ENCODE results near the gene RAB38.

RAB38 gene

GRCh38 chr11:88117281-88117858 lies 57.9 kb downstream of the RAB38 start:
- H3K23ac ChIP-seq (ENCODE audit: low read length) = no peak overlapping the region
- no peak overlapping the region for H3K4ac ChIP-seq (ENCODE audit: low read depth, low read length)
- H3K4me3 ChIP-seq (ENCODE audit: low read depth, low read length) = no peak overlapping the region
- H4K12ac ChIP-seq (ENCODE audit: low read depth, low read length) = no peak overlapping the region
- no peaks in the 10 kb centered on the region for H3K79me1 ChIP-seq (ENCODE audit: low read length)
- H2BK12ac ChIP-seq (ENCODE audit: low read length) = no peak overlapping the region
- H3K9ac ChIP-seq (ENCODE audit: low read length) = no peak overlapping the region
- no peaks in the 10 kb centered on the region for H3K4me1 ChIP-seq (ENCODE audit: control insufficient read depth in 1 of 2, insufficient read depth in 2 of 2, low read length in 2 of 2)
- H3K27me3 ChIP-seq (ENCODE audit: insufficient read depth, low read length) = no peaks in the 10 kb centered on the region
- no peak overlapping the region for H3K18ac ChIP-seq (ENCODE audit: low read length)
- DNase-seq = no peak
- no peaks in the 10 kb centered on the region for H3K79me2 ChIP-seq (ENCODE audit: control insufficient read depth, insufficient read depth, low read length, poor library complexity)
- no peak overlapping the region for H4K8ac ChIP-seq (ENCODE audit: low read depth, low read length)
- no peak overlapping the region for H2BK120ac ChIP-seq (ENCODE audit: insufficient read depth, low read length, poor library complexity)
- no peaks in the 10 kb centered on the region for H3K9me3 ChIP-seq (ENCODE audit: insufficient read depth, low read depth, low read length)
- H2AK5ac ChIP-seq (ENCODE audit: low read length) = no peak overlapping the region
- no peak overlapping the region for H3K14ac ChIP-seq (ENCODE audit: low read length)
- H4K91ac ChIP-seq (ENCODE audit: low read depth, low read length) = no peak overlapping the region
- H2AFZ ChIP-seq (ENCODE audit: insufficient read depth, low read length, poor library complexity) = no peak overlapping the region
- H3K36me3 ChIP-seq (ENCODE audit: control insufficient read depth in 1 of 2, insufficient read depth in 2 of 2, low read length in 2 of 2) = no peaks in the 10 kb centered on the region
- H2BK5ac ChIP-seq (ENCODE audit: low read depth, low read length, poor library complexity) = no peak overlapping the region
- WGBS (ENCODE audit: extremely low coverage, insufficient coverage, insufficient read length) = no CpG with 5 or more reads among the region's 1 CpG
- no peak overlapping the region for H3K4me2 ChIP-seq (ENCODE audit: low read length)
- no peak overlapping the region for H3K27ac ChIP-seq (ENCODE audit: low read depth, low read length)

- H3K4me1 ChIP-seq (ENCODE audit: control insufficient read depth in 1 of 2, insufficient read depth in 2 of 2, low read length in 2 of 2) = no peaks in the 10 kb centered on the region
- H3K79me2 ChIP-seq (ENCODE audit: control insufficient read depth, insufficient read depth, low read length, poor library complexity) = no peaks in the 10 kb centered on the region
- H3K36me3 ChIP-seq (ENCODE audit: control insufficient read depth in 1 of 2, insufficient read depth in 2 of 2, low read length in 2 of 2) = no peaks in the 10 kb centered on the region
- H3K18ac ChIP-seq (ENCODE audit: low read length) = no peak overlapping the region
- no peak overlapping the region for H3K4me3 ChIP-seq (ENCODE audit: low read depth, low read length)
- H3K4ac ChIP-seq (ENCODE audit: low read depth, low read length) = no peak overlapping the region
- no peak overlapping the region for H3K4me2 ChIP-seq (ENCODE audit: low read length)
- peak overlapping the region; percentile 36 for H4K12ac ChIP-seq (ENCODE audit: low read depth, low read length)
- H3K27me3 ChIP-seq (ENCODE audit: insufficient read depth, low read length) = no peaks in the 10 kb centered on the region
- no peak overlapping the region for H4K91ac ChIP-seq (ENCODE audit: low read depth, low read length)
- no peak overlapping the region for H2BK5ac ChIP-seq (ENCODE audit: low read depth, low read length, poor library complexity)
- H3K9ac ChIP-seq (ENCODE audit: low read length) = no peak overlapping the region
- H3K9me3 ChIP-seq (ENCODE audit: insufficient read depth, low read depth, low read length) = no peaks in the 10 kb centered on the region
- peak overlapping the region; percentile 3 for H2BK12ac ChIP-seq (ENCODE audit: low read length)
- H3K14ac ChIP-seq (ENCODE audit: low read length) = no peak overlapping the region
- DNase-seq = no peak
- H3K79me1 ChIP-seq (ENCODE audit: low read length) = no peaks in the 10 kb centered on the region
- H4K8ac ChIP-seq (ENCODE audit: low read depth, low read length) = no peak overlapping the region
- WGBS (ENCODE audit: extremely low coverage, insufficient coverage, insufficient read length) = no CpG with 5 or more reads among the region's 6 CpGs
- no peak overlapping the region for H2BK120ac ChIP-seq (ENCODE audit: insufficient read depth, low read length, poor library complexity)
- no peak overlapping the region for H2AK5ac ChIP-seq (ENCODE audit: low read length)
- H2AFZ ChIP-seq (ENCODE audit: insufficient read depth, low read length, poor library complexity) = no peak overlapping the region
- no peak overlapping the region for H3K23ac ChIP-seq (ENCODE audit: low read length)
- H3K27ac ChIP-seq (ENCODE audit: low read depth, low read length) = no peak overlapping the region
These were observed 59.2 kb downstream of the RAB38 start for GRCh38 chr11:88115828-88116755.

GRCh38 chr11:88114486-88115045 lies 60.7 kb downstream of the RAB38 start:
- Histone ChIP-seq H3K4me3 (ENCODE audit: low read depth, low read length) (no peak overlapping the region), H3K23ac (ENCODE audit: low read length) (no peak overlapping the region), H3K27ac (ENCODE audit: low read depth, low read length) (no peak overlapping the region), H3K14ac (ENCODE audit: low read length) (no peak overlapping the region), H3K36me3 (ENCODE audit: control insufficient read depth in 1 of 2, insufficient read depth in 2 of 2, low read length in 2 of 2) (no peaks in the 10 kb centered on the region), H3K9ac (ENCODE audit: low read length) (no peak overlapping the region), H2BK120ac (ENCODE audit: insufficient read depth, low read length, poor library complexity) (no peak overlapping the region), H2AK5ac (ENCODE audit: low read length) (no peak overlapping the region), H4K12ac (ENCODE audit: low read depth, low read length) (no peak overlapping the region), H3K27me3 (ENCODE audit: insufficient read depth, low read length) (no peaks in the 10 kb centered on the region), H3K4ac (ENCODE audit: low read depth, low read length) (no peak overlapping the region), H3K9me3 (ENCODE audit: insufficient read depth, low read depth, low read length) (no peaks in the 10 kb centered on the region), H3K79me2 (ENCODE audit: control insufficient read depth, insufficient read depth, low read length, poor library complexity) (no peaks in the 10 kb centered on the region), H4K91ac (ENCODE audit: low read depth, low read length) (no peak overlapping the region), H3K4me1 (ENCODE audit: control insufficient read depth in 1 of 2, insufficient read depth in 2 of 2, low read length in 2 of 2) (no peaks in the 10 kb centered on the region), H3K18ac (ENCODE audit: low read length) (no peak overlapping the region), H4K8ac (ENCODE audit: low read depth, low read length) (no peak overlapping the region), H2BK12ac (ENCODE audit: low read length) (no peak overlapping the region), H3K4me2 (ENCODE audit: low read length) (no peak overlapping the region), H2BK5ac (ENCODE audit: low read depth, low read length, poor library complexity) (no peak overlapping the region), H2AFZ (ENCODE audit: insufficient read depth, low read length, poor library complexity) (no peak overlapping the region), H3K79me1 (ENCODE audit: low read length) (no peaks in the 10 kb centered on the region)
- DNase-seq = no peak
- WGBS (ENCODE audit: extremely low coverage, insufficient coverage, insufficient read length) = no CpG with 5 or more reads among the region's 1 CpG

GRCh38 chr11:88106666-88107065 lies 68.6 kb downstream of the RAB38 start:
- Histone ChIP-seq H3K36me3 (ENCODE audit: control insufficient read depth in 1 of 2, insufficient read depth in 2 of 2, low read length in 2 of 2) (no peaks in the 10 kb centered on the region), H2BK12ac (ENCODE audit: low read length) (no peak overlapping the region), H3K79me1 (ENCODE audit: low read length) (no peaks in the 10 kb centered on the region), H3K9ac (ENCODE audit: low read length) (no peak overlapping the region), H3K4me1 (ENCODE audit: control insufficient read depth in 1 of 2, insufficient read depth in 2 of 2, low read length in 2 of 2) (no peaks in the 10 kb centered on the region), H3K4me3 (ENCODE audit: low read depth, low read length) (no peak overlapping the region), H3K18ac (ENCODE audit: low read length) (no peak overlapping the region), H3K9me3 (ENCODE audit: insufficient read depth, low read depth, low read length) (no peaks in the 10 kb centered on the region), H3K14ac (ENCODE audit: low read length) (no peak overlapping the region), H2AFZ (ENCODE audit: insufficient read depth, low read length, poor library complexity) (no peak overlapping the region), H4K91ac (ENCODE audit: low read depth, low read length) (no peak overlapping the region), H3K4me2 (ENCODE audit: low read length) (no peak overlapping the region), H2BK120ac (ENCODE audit: insufficient read depth, low read length, poor library complexity) (no peak overlapping the region), H3K4ac (ENCODE audit: low read depth, low read length) (no peak overlapping the region), H2BK5ac (ENCODE audit: low read depth, low read length, poor library complexity) (no peak overlapping the region), H3K27me3 (ENCODE audit: insufficient read depth, low read length) (no peaks in the 10 kb centered on the region), H3K27ac (ENCODE audit: low read depth, low read length) (no peak overlapping the region), H2AK5ac (ENCODE audit: low read length) (no peak overlapping the region), H4K12ac (ENCODE audit: low read depth, low read length) (no peak overlapping the region), H4K8ac (ENCODE audit: low read depth, low read length) (no peak overlapping the region), H3K23ac (ENCODE audit: low read length) (no peak overlapping the region), H3K79me2 (ENCODE audit: control insufficient read depth, insufficient read depth, low read length, poor library complexity) (no peaks in the 10 kb centered on the region)
- DNase-seq = no peak
- WGBS (ENCODE audit: extremely low coverage, insufficient coverage, insufficient read length) = no CpG with 5 or more reads among the region's 5 CpGs

Measured in trophoblast cell (in vitro differentiated cells and primary cell).